GM12878 (cell line): ENCODE results near the gene TSLP. TPM values are rescaled to one million over a fixed set of nuclear protein-coding genes. Genes with fewer than 3 reads are reported as not detected.
A peak's percentile ranks its signal among the peaks of the same experiment; 100 is the strongest.

Experiments
- BCL11A ChIP-seq: IDR thresholded peaks from 2 replicates; pipeline ENCODE4 v1.6.1; 2011; ENCODE audit warnings: low read depth, low read length
- DPF2 ChIP-seq: fragments of 450-650 bp; IDR thresholded peaks from 2 replicates; pipeline ENCODE4 v1.6.1; 2017; ENCODE audit warnings: mild to moderate bottlenecking
- FOS ChIP-seq: IDR thresholded peaks from 3 replicates; pipeline ENCODE4 v1.6.1; 2011; ENCODE audit warnings: borderline replicate concordance; ENCODE audit not compliant: insufficient read length; ENCODE audit errors: extremely low read depth
- IKZF2 ChIP-seq, 2 experiments: fragments of 450-650 bp; IDR thresholded peaks; 2 replicates each; pipeline ENCODE4 v1.6.1; 2017; ENCODE audit warnings: mild to moderate bottlenecking in 2 of 2, moderate library complexity in 2 of 2
- MTA3 ChIP-seq: IDR thresholded peaks from 2 replicates; pipeline ENCODE4 v1.6.1; 2012; ENCODE audit warnings: low read length, inconsistent platforms, borderline replicate concordance
- POLR2A ChIP-seq: IDR thresholded peaks from 2 replicates; pipeline ENCODE4 v1.6.1; 2011; ENCODE audit warnings: low read depth, mild to moderate bottlenecking, low read length
- POLR2AphosphoS2 ChIP-seq: IDR thresholded peaks from 2 replicates; pipeline ENCODE4 v1.6.1; 2011; ENCODE audit warnings: low read depth, mild to moderate bottlenecking, low read length, improper control_type of control experiment, moderate library complexity
- RAD21 ChIP-seq: IDR thresholded peaks from 2 replicates; pipeline ENCODE4 v1.6.1; 2011; ENCODE audit warnings: mild to moderate bottlenecking, low read depth, low read length, moderate library complexity; ENCODE audit not compliant: insufficient read depth
- RBBP5 ChIP-seq: fragments of 200-600 bp; sonication (generic); conservative IDR thresholded peaks from 2 replicates; pipeline ENCODE4 v1.6.1; 2016
- SMAD5 ChIP-seq: IDR thresholded peaks from 2 replicates; pipeline ENCODE4 v1.6.1; 2016; ENCODE audit warnings: antibody characterized with exemption, low read depth
- SRF ChIP-seq, 2 experiments: IDR thresholded peaks; 2 replicates each; pipeline ENCODE4 v1.6.1; 2011; ENCODE audit warnings: low read depth in 2 of 2, low read length in 2 of 2, mild to moderate bottlenecking in 1 of 2, moderate library complexity in 1 of 2
- STAT3 ChIP-seq: IDR thresholded peaks from 2 replicates; pipeline ENCODE4 v1.6.1; 2011; ENCODE audit warnings: low read depth, low read length, improper control_type of control experiment
- ZBTB11 ChIP-seq: fragments of 450-650 bp; formaldehyde crosslinking; IDR thresholded peaks from 2 replicates; pipeline ENCODE4 v1.5.0; 2022; ENCODE audit warnings: mild to moderate bottlenecking, missing genetic modification characterization
- polyA plus RNA-seq, 11 experiments: library from polyadenylated mRNA; depleted of rRNA in 4 of 11; unstranded in 6 of 11; stranded (reverse) in 5 of 11; fragments of >200 nt; fragmentation: Nextera tagmentation in 4 of 11; fragmentation: Illumina TruSeq in 1 of 11; extraction: Ambion mirVana in 4 of 11; extraction: Trizol in 1 of 11; gene quantifications; 1 replicate in 1 of 11; 2 replicates in 10 of 11; pipeline versions ENCODE4 v1.2.1 to v1.2.3, GENCODE V29; 2011 to 2016; ENCODE audit warnings: inconsistent platforms in 2 of 11, missing spikeins in 2 of 11, low read depth in 1 of 11
- total RNA-seq, 4 experiments: library from RNA; depleted of rRNA in 3 of 4; stranded (reverse); fragments of >200 nt in 3 of 4; fragmentation: Illumina TruSeq in 1 of 4; extraction: Trizol in 1 of 4; gene quantifications; 2 replicates each; pipeline versions ENCODE4 v1.2.1 to v1.2.3, GENCODE V29; 2013 to 2021
- TF ChIP-seq, protein P1 (sequence below): IDR thresholded peaks from 2 replicates; pipeline ENCODE4 v1.6.1; 2012; ENCODE audit warnings: low read depth, low read length, improper control_type of control experiment
- TF ChIP-seq, protein P2 (sequence below): fragments of 450-650 bp; IDR thresholded peaks from 2 replicates; pipeline ENCODE4 v1.6.1; 2017; ENCODE audit warnings: antibody characterized with exemption, mild to moderate bottlenecking, moderate library complexity
- TF ChIP-seq, protein P3 (sequence below): fragments of 450-650 bp; formaldehyde crosslinking; IDR thresholded peaks from 2 replicates; pipeline ENCODE4 v1.4.0; 2022; ENCODE audit warnings: mild to moderate bottlenecking, moderate library complexity

TSLP gene
- total and polyA plus RNA-seq, 10 of the 15 experiments (the other 5 are each of a cell fraction or from before 2014, with no cell fraction given) = 0.05 to 0.32 TPM; not detected in 8

GRCh38 chr5:111092062-111092853 is 20.7 kb downstream of the TSLP start, which contains the start of gene WDR36 (continued):
- TF ChIP-seq SRF (IDR thresholded peaks at IDR 0.05; ENCODE audit: low read depth in 2 of 2, low read length in 2 of 2) (peak in 1 of 2 experiments; percentile 92; a peak in 2 of 4 replicates), RAD21 (peak; percentile 23; the same call in 1 of the 2 replicates), MTA3 (no peak), SMAD5 (peak; percentile 83), DPF2 (peak; percentile 74), STAT3 (no peak), RBBP5 (no peak), ZBTB11 (CRISPR knock-in tag) (peak; percentile 96), POLR2AphosphoS2 (peak; percentile 87), IKZF2 (IDR thresholded peaks at IDR 0.05) (peak in 1 of 2 experiments; percentile 63; a peak in 2 of 4 replicates), POLR2A (peak; percentile 95), FOS (no peak), BCL11A (0 out of 2 replicates have a peak, but pooled peaks have one; percentile 37)
- TF ChIP-seq, protein P1, sequence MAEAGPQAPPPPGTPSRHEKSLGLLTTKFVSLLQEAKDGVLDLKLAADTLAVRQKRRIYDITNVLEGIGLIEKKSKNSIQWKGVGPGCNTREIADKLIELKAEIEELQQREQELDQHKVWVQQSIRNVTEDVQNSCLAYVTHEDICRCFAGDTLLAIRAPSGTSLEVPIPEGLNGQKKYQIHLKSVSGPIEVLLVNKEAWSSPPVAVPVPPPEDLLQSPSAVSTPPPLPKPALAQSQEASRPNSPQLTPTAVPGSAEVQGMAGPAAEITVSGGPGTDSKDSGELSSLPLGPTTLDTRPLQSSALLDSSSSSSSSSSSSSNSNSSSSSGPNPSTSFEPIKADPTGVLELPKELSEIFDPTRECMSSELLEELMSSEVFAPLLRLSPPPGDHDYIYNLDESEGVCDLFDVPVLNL = 0 out of 2 replicates have a peak, but pooled peaks have one; percentile 32
- TF ChIP-seq, protein P2, sequence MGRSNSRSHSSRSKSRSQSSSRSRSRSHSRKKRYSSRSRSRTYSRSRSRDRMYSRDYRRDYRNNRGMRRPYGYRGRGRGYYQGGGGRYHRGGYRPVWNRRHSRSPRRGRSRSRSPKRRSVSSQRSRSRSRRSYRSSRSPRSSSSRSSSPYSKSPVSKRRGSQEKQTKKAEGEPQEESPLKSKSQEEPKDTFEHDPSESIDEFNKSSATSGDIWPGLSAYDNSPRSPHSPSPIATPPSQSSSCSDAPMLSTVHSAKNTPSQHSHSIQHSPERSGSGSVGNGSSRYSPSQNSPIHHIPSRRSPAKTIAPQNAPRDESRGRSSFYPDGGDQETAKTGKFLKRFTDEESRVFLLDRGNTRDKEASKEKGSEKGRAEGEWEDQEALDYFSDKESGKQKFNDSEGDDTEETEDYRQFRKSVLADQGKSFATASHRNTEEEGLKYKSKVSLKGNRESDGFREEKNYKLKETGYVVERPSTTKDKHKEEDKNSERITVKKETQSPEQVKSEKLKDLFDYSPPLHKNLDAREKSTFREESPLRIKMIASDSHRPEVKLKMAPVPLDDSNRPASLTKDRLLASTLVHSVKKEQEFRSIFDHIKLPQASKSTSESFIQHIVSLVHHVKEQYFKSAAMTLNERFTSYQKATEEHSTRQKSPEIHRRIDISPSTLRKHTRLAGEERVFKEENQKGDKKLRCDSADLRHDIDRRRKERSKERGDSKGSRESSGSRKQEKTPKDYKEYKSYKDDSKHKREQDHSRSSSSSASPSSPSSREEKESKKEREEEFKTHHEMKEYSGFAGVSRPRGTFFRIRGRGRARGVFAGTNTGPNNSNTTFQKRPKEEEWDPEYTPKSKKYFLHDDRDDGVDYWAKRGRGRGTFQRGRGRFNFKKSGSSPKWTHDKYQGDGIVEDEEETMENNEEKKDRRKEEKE = no peak
- TF ChIP-seq, protein P3, sequence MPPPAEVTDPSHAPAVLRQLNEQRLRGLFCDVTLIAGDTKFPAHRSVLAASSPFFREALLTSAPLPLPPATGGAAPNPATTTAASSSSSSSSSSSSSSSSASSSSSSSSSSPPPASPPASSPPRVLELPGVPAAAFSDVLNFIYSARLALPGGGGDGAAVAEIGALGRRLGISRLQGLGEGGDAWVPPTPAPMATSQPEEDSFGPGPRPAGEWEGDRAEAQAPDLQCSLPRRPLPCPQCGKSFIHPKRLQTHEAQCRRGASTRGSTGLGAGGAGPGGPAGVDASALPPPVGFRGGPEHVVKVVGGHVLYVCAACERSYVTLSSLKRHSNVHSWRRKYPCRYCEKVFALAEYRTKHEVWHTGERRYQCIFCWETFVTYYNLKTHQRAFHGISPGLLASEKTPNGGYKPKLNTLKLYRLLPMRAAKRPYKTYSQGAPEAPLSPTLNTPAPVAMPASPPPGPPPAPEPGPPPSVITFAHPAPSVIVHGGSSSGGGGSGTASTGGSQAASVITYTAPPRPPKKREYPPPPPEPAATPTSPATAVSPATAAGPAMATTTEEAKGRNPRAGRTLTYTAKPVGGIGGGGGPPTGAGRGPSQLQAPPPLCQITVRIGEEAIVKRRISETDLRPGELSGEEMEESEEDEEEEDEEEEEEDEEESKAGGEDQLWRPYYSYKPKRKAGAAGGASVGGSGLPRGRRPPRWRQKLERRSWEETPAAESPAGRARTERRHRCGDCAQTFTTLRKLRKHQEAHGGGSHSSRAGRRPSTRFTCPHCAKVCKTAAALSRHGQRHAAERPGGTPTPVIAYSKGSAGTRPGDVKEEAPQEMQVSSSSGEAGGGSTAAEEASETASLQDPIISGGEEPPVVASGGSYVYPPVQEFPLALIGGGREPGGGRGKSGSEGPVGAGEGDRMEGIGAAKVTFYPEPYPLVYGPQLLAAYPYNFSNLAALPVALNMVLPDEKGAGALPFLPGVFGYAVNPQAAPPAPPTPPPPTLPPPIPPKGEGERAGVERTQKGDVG (CRISPR knock-in tag) = no peak
